Astrocyte (in vitro differentiated cells and primary cell): ENCODE results near the gene KIF5A.

Experiments
- EZH2 ChIP-seq: IDR thresholded peaks from 2 replicates; pipeline ENCODE4 v1.6.1; 2012; ENCODE audit warnings: mild to moderate bottlenecking, low read length, inconsistent platforms; ENCODE audit not compliant: insufficient read depth
- TF ChIP-seq, protein P1 (sequence below): IDR thresholded peaks from 2 replicates; pipeline ENCODE4 v1.5.1; 2011; ENCODE audit warnings: low read depth, mild to moderate bottlenecking, inconsistent platforms, low read length, moderate library complexity; ENCODE audit not compliant: insufficient read depth

- TF ChIP-seq, protein P1, sequence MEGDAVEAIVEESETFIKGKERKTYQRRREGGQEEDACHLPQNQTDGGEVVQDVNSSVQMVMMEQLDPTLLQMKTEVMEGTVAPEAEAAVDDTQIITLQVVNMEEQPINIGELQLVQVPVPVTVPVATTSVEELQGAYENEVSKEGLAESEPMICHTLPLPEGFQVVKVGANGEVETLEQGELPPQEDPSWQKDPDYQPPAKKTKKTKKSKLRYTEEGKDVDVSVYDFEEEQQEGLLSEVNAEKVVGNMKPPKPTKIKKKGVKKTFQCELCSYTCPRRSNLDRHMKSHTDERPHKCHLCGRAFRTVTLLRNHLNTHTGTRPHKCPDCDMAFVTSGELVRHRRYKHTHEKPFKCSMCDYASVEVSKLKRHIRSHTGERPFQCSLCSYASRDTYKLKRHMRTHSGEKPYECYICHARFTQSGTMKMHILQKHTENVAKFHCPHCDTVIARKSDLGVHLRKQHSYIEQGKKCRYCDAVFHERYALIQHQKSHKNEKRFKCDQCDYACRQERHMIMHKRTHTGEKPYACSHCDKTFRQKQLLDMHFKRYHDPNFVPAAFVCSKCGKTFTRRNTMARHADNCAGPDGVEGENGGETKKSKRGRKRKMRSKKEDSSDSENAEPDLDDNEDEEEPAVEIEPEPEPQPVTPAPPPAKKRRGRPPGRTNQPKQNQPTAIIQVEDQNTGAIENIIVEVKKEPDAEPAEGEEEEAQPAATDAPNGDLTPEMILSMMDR: no peak
- TF ChIP-seq EZH2: peak; percentile 89
These were observed 71.2 kb downstream of the KIF5A start for GRCh38 chr12:57620936-57621496.
